Endometrial microvascular endothelial cells (primary cell): Measurements from ENCODE around the gene LACRT. TPM values are rescaled to one million over a fixed set of nuclear protein-coding genes. Genes with fewer than 3 reads are reported as not detected.
"Not testable (repeated sequence)": the region's sequence is repeated elsewhere in the genome, so short reads cannot be mapped to it uniquely, and the experiment has no call there.

Source experiments
- in situ Hi-C: cut with HindIII; loops from 2 replicates; pipeline ENCODE4 v1.10.0; 2017; ENCODE audit warnings: low sequenced_read_pairs, low pct_unique_long_range_greater_than_20kb; ENCODE audit errors: inconsistent ontology term
- total RNA-seq: library from RNA; depleted of rRNA; stranded (reverse); fragments of >200 nt; gene quantifications from one replicate; pipeline ENCODE4 v1.2.3, GENCODE V29; 2015; ENCODE audit errors: inconsistent ontology term

The LACRT gene
- total RNA-seq, 1 donor from 2014 or later: not detected

DNA sequence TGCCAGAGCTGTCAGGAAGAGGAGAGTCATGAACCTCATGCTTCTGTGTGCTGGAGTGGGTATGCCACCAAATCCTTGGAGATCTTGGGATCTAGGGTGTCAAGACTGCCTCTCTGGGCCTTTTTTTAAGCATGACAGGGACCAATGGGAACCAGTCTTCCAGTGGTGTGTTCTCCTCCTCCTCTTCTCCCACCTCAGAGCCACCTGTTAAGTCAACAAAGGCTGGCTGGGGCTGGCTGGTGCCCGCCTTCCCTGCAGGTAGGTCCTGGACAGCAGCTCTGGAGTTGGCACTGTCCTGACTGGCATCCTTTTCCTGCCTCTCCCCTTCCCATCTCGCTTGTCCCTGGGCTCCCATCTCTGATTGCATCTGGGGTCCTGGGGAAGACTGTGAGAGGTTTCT lies 13.6 kb upstream of the LACRT start, which contains the start of gene DCD:
Gene DCD (minus strand): TSS at position 101 of the 400 bp plus-strand sequence. CDS start 62 bp downstream, at position 39.
- in situ Hi-C loops: no loop called here

DNA sequence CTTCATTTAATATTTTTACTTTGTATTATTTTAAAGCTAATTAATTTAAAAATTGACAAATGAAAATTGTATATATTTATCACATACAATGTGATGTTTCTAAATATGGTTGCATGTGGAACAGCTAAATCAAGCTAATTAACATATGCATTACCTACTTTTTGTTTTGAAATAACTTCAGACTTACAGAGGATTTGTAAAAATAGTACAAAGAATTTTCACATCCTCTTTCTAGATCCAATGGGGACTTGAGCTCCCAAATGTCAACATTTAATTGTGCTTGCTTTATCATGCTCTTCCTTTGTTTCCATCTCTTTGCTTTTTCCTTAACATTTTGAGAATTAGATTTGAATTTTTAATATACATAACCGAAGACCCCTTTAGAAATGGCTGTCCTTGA lies 6.9 kb upstream of the LACRT start:
- in situ Hi-C loops: no loop called here

DNA sequence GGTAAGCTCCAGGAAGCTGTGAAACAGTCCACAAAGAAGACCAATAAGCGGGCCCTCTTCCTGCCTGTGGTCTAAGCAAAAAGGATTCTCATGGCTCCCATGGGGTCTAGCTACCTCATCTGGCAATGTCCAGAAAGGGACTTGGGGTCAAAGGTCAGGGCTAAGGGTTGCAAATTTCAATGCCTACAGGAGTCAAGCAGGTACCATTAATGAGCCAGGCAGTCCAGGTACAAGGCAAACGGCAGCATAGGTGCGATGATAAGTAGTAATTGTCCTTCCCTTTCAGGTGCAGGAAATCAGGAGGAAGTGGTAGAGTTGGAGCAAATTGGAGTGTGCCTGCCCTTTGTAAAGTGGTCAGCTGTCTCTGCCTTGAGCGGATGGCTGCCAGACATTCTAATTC lies 6.4 kb upstream of the LACRT start:
- in situ Hi-C loops: no loop called here

DNA sequence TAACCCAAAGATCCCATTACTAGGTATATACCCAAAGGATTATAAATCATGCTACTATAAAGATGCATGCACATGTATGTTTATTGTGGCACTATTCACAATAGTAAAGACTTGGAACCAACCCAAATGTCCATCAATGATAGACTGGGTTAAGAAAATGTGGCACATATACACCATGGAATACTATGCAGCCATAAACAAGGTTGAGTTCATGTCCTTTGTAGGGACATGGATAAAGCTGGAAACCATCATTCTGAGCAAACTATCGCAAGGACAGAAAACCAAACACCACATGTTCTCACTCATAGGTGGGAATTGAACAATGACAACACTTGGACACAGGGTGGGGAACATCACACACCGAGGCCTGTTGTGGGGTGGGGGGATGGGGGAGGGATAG lies 4.4 kb upstream of the LACRT start:
- in situ Hi-C loops: not testable (repeated sequence)

DNA sequence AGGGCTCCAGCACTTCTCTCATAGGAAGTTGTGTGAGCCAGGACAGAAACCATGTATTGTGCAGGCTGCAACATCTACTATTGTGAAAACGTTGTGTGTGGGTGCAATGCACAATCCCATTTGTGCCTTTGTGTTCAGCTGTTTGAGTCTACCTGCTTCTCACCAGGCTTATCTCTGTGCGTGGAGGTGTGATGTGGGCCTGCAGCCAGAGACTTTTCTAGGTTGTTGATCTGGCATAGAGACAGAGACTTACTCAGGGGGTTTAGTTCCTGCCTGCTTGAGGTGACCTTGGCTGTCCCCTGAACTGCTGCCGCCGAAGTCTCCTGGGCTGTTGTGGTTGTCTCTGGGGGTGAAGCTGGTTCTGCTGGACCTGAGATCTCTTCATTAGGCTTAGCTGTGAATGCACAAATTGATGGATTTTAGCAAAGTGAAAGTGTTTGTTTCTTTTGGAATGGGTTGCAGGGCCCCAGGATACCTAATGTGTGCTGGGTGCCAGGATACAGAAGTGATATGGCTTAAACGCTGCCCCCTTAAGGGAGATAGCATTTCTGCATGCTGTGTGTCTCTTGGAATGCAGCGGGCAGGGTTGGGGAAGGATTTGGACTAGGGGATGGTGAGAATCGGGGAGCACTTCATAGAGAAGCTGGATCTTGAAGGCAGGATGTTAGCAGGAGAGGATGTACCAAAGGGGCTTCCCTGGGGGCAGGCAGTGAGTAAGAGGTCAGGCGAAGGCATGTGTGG lies 2.5 kb downstream of the LACRT start:
- in situ Hi-C loops: no loop called here

DNA sequence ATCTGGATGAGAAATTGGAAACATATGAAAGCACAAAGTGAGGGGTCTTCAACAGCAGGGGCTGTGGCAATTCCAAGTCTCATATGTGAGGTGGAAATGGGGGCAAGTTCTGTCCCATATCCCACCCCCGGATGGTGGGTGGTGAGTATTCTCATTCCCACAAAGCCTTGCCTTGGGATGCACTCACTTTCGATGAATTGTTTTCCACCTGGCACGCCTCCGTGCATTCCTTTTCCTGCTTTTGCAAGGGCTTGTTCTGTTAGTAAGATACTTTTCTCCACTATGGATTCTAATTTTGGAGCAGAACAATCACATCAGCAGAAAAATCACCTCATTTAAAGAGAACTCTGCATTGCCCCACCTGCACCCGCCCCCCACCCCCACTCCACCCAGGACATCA lies 3.1 kb downstream of the LACRT start:
- in situ Hi-C loops: no loop called here

DNA sequence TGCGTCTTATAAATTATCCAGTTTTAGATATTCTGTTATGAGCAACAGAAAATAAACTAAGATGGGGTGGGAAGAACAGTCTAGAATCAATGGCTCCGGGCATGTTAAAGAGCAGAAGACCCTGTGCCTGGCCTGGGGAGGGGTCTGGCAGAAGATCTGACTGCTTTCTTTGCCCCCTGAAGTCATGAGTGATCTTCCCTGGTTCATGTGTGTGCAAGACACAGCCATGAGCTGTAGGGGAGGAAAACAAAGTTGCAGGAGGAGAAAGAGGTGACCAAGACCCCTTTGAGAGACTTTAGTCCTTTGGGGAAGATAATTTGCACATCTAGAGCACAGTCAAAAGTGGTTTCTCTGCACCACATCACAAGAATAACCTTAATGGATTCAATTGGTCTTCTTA lies 4.8 kb downstream of the LACRT start:
- in situ Hi-C loops: no loop called here

DNA sequence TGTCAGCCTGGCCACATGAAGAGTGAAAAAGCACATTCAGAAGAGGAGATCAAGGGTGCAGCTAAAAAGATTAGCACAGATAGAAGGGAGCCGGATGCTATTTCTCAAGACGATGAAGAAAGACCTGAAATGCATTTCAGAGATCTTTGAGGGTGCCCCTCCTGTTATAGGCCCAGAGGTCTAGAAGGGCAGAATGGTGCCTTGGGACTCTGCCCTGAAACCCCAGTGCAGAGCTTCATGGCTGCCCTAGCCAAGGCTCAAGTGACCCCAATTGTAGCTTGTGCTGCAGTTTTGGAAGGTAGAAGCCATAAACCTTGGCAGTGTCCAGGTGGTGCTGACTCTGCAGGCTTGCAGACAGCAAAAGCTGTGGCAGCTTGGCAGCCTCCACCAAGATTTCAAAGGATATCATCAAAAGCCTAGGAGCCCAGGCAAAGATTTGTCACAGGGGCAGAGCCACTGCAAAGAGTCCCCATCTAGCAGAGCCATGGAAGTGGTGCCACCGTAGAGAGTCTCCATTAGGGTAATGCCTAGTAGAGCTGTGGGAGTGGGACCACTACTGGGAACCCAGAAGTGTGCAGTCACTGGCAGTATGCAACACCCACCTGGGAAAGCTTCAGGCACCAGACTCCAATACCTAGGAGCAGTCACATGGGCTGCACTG lies 6.4 kb downstream of the LACRT start:
- in situ Hi-C loops: no loop called here

DNA sequence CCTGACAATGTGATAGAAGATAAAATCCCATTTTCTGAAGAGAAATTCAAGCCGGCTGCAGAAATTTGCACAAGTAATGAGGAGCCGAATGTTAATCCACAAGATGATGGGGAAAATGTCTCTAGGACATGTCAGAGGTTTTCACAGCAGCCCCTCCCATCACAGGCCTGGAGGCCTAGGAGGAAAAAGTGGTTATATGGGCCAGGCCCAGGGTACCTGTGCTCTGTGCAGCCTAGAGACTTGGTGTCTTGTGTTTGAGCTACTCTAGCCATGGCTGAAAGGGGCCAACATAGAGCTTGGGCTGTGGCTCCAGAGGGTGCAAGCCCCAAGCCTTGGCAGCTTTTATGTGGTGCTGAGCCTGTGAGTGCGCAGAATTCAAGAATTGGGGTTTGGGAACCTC lies 7.4 kb downstream of the LACRT start:
- in situ Hi-C loops: no loop called here

DNA sequence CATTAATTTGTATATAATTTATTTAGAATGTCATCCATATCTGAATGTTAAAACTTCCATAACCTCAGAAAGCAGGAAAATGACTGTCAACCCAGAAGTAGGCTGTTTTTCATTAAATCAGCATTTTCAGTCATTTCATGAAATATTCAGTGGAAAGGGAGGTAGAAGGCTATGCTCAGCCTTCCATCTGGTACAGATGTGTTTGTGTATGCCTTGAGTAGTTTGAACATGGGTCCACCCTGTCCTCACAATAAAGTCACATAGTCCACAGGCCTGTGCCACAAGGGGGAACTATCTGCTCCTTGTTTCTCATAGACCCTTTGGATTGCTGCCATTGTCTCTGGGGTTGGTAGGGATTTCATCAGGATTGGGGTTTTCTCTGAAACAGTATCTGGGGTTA lies 9.1 kb downstream of the LACRT start:
- in situ Hi-C loops: no loop called here

DNA sequence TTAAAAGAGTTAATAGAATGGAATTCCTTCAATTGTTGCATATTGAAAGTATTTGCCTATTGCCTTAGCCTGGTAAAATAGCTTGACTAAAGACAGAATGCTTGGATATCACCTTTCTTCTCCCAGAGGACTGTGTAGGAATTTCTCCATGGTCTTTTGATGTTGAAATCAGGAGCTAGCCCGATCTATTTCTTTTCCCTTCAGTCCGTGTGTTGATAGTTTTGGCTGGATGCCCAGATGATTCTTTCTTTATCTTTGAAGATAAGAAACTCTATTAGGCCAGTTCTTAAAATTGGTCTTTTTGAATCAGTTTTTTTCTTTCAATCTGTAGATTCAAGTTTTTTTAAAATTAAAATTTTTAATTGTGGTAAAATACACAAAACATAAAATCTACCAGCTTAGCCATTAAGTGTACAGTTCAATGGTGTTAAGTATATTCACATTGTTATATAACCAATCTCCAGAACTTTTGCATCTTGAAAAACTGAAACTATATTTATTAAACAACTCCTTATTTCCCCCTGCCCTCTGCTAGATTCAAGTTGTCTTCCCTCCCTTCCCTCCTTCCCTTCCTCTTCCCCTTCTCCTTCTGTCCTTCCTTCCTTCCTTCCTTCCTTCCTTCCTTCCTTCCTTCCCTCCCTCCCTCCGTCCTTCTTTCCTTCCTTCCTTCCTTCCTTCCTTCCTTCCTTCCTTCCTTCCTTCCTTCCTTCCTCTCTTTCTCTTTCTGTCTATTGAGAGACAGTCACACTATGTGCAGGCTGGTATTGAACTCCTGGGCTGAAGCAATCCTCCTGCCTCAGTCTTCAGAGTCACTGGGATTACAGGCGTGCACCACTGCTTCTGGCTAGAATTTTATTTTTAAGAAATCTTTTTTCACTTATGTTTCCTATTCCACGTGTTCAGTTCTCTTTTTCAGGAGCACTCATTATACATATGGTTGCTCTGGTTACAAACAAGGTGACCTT lies 10.1 kb downstream of the LACRT start:
- in situ Hi-C loops: no loop called here

DNA sequence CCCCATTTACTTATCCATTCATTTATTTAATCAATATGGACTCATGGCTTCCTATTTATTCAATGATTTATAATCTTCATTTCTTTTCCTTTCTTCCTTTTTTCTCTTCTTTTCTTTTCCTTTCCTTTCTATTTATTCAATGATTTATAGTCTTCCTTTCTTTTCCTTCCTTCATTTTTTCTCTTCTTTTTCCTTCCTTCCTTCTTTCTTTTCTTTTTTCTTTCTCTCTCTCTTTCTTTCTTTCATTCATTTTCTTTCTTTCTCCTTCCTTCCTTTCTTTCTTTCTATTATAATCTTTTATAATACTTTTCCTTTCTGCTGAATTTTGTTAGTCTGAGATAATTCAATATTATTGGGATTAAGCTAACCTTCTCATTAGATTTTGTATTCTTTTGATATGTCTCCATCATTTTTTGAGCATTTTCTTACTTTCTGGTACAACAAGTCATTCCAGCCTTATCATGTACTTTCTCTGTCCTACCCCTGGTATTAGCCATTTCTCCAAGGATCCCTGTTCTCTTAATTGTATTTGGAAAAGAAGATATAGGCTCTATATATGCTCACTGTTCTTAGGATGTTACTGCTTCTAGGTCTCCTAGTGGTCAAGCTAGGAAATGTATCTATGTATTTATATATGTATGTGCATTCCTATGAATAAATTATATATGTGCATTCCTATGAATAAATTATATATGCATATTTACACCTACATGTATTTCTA lies 12.1 kb downstream of the LACRT start:
- in situ Hi-C loops: no loop called here

DNA sequence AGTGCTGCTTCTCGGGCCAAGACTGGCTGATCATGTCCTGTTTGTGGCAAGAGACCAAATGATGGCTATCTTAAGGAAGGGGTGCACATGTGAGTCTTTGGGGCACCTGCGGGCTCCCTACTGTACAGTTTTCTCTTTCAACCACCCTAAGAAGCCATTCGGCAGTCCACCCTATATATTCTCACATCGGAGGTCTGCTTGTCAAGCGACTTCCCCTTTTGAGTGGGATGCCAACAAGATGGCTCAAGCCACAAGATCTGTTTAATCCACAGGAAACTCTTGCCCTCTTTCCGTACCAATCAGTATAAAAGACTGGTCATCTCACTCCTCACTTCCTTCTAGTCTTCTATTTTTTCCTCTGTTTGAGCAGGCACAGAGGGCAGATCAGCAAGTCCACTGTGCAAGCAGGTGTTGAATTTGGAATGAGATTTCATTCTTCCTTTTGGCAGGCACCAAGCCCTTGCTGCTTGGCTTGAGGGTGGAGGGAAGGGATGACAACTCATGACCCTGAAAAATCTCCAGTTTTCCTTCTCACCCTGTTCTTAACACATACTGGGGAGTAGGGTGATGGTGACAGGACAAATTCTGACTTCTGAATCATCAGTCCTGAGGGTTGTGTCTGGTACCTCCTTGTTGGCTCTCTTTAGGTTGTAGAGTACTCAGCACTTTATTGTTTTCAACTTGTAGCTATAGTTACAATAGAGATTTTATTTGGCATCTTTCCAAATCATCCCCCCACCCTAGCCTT lies 17.6 kb downstream of the LACRT start:
- in situ Hi-C loops: no loop called here

DNA sequence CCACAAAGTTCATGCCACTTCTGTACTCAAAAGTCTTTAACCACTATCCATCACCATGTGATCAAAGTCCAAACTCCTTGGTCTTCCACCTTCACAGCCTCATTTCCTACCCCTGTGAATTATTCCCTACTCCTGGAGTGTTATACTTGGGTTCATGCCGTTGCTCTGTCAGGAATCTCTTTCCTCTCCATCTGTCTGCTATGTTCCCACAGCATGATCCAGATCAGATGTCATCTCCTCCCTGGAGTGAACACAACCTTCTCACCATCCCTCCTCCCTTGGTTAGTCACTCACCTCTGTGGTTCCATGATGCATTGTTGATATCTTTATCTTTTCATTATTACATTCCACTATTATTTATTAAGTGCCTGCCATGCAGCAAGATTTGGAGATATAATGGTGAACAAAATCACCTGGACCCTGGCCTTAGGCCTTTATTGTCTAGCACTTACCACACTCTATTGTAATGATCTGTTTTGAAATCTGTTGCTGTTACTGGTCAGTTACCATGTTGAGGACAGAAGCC lies 22.4 kb downstream of the LACRT start:
- in situ Hi-C loops: no loop called here

DNA sequence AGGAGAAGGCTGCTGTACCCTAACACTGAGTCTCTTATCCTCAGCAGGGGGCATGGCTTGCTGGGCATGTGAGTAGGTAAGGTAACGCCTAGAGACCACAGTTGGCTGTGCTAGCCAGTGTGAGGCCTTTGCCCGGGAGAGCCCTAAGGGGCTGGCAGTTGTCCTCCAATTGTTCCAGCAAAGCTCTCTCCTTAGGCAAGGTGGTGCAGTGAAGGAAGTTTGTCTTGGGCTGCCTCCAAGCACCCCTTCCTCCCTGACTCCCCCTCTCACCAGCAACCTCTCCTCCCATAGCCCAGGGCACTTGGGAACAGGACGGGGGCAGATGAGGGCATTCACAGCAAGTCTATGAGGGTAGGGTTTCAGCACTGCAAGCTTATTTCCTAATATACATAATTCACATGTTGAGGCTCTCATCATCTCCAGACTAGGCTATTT lies 23.0 kb downstream of the LACRT start:
- in situ Hi-C loops: no loop called here

DNA sequence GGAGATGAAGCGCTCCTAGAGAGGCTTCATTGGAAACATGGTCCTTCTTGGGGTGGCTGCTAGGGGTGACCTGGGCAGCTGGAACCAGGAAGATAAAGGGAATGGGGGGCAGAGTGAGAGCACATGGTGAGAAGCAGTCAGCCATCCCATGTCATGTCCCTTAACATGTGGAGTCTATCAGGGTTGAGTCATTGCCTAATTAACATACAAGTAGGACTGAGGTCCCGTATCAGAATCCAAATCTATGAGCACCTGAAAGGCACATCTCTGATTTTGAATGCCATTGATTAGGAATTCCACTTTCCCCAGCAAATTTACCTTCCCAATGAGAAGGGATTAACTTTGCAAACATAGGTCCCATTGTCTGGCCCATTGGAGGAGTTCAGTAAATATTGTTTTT lies 25.9 kb downstream of the LACRT start:
- in situ Hi-C loops: no loop called here

DNA sequence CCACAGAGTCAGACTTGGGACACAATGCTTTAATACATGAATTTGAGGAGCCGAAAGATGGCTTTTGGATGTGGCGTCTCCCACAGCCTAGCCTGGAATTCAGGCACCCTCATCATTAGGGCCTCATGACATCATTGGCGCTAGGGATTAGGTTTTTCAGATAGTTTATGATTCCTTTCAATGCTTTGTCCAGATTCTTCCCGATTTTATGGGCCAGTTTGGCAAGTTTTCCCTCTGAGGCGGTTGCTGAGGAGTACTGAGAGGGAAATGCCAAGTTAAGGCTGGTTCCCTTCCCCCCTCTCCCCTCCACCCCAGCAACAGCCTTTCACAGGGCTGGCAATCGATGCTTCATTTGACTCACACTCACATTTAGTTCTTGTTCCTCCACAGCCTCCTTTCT lies 26.5 kb downstream of the LACRT start:
- in situ Hi-C loops: no loop called here

DNA sequence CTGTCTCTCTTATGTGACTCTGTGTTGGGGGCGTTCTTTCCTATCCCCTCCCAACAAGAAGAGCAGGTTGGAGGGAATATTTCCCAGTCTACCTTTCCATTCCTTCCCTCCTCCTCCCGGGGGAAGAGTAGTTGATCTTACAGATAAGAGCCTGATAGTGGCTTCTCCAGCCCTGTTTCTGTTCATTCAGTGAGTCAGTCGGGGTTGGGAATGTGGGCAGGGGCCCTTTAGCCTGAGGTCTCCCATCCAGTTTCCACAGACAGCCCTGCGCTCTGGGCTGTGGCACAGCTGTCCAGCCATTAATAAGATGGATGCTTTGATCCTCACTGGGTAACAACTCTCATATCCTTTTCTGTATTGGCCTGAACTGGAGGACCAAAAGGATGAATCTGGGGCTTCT lies 28.1 kb downstream of the LACRT start:
- in situ Hi-C loops: no loop called here
